Measurements from ENCODE around the gene TUBG1. TPM values are rescaled to one million over a fixed set of nuclear protein-coding genes. Genes with fewer than 3 reads are reported as not detected.
"Not testable (repeated sequence)": the region's sequence is repeated elsewhere in the genome, so short reads cannot be mapped to it uniquely, and the experiment has no call there.

Gene TUBG1
- total RNA-seq, 1 donor from 2014 or later, result 25.0 TPM

GRCh38 chr17:42653179-42654124 lies 44.0 kb downstream of the TUBG1 start:
- CTCF ChIA-PET, result no interaction called here
- no peaks in the 10 kb centered on the region for H3K36me3 Mint-ChIP-seq (ENCODE audit: low read depth)

GRCh38 chr17:42655528-42655927 lies 46.0 kb downstream of the TUBG1 start:
- no peak for ATAC-seq (ENCODE audit: low read depth)
- H3K4me3 Mint-ChIP-seq, result peak overlapping the region; percentile 39
- no peaks in the 10 kb centered on the region for H3K9me3 Mint-ChIP-seq
- no peak overlapping the region for H3K27ac Mint-ChIP-seq
- intact Hi-C loops (cut with micrococcal nuclease), result loop anchor here (5.0 kb wide), 1 partner anchor 48 kb away; the partner anchor contains the start of genes RETREG3 and TUBG1
- H3K4me1 Mint-ChIP-seq, result peaks cover 37% of the 10 kb centered on the region
- ChIA-PET CTCF (no interaction called here), POLR2A (no interaction called here)
- DNase-seq, result no peak
- TF ChIP-seq, protein P1, sequence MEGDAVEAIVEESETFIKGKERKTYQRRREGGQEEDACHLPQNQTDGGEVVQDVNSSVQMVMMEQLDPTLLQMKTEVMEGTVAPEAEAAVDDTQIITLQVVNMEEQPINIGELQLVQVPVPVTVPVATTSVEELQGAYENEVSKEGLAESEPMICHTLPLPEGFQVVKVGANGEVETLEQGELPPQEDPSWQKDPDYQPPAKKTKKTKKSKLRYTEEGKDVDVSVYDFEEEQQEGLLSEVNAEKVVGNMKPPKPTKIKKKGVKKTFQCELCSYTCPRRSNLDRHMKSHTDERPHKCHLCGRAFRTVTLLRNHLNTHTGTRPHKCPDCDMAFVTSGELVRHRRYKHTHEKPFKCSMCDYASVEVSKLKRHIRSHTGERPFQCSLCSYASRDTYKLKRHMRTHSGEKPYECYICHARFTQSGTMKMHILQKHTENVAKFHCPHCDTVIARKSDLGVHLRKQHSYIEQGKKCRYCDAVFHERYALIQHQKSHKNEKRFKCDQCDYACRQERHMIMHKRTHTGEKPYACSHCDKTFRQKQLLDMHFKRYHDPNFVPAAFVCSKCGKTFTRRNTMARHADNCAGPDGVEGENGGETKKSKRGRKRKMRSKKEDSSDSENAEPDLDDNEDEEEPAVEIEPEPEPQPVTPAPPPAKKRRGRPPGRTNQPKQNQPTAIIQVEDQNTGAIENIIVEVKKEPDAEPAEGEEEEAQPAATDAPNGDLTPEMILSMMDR (IDR thresholded peaks at IDR 0.05), result no peak
- H3K27me3 Mint-ChIP-seq, result peaks cover 19% of the 10 kb centered on the region
- no peaks in the 10 kb centered on the region for H3K36me3 Mint-ChIP-seq (ENCODE audit: low read depth)

More at GRCh38 chr17:42653179-42654124, 44.0 kb downstream of the TUBG1 start:
- H3K4me3 Mint-ChIP-seq, result no peak overlapping the region
- intact Hi-C loops (cut with micrococcal nuclease), result loop anchor here (5.0 kb wide), 1 partner anchor 36 kb away; no protein-coding TSS in a partner anchor
- DNase-seq (no peak), ATAC-seq (ENCODE audit: low read depth) (no peak)
- H3K27me3 Mint-ChIP-seq, result peaks cover 19% of the 10 kb centered on the region
- TF ChIP-seq, protein P1 (IDR thresholded peaks at IDR 0.05), result no peak
- POLR2A ChIA-PET, result interaction anchor here (1.6 kb wide), 1 partner anchor 16 kb away, joined by 3 read pairs; no protein-coding TSS in a partner anchor
- H3K27ac Mint-ChIP-seq, result no peak overlapping the region
- H3K4me1 Mint-ChIP-seq, result peaks cover 23% of the 10 kb centered on the region
- no peaks in the 10 kb centered on the region for H3K9me3 Mint-ChIP-seq

GRCh38 chr17:42657824-42658588 lies 48.5 kb downstream of the TUBG1 start:
- ChIA-PET POLR2A (interaction anchor here (0.7 kb wide), 1 partner anchor 115 kb away, joined by 7 read pairs; the partner anchor contains the start of gene VPS25), CTCF (no interaction called here)
- Mint-ChIP-seq H3K27me3 (peaks cover 17% of the 10 kb centered on the region), H3K4me1 (peaks cover 37% of the 10 kb centered on the region), H3K36me3 (ENCODE audit: low read depth) (no peaks in the 10 kb centered on the region), H3K27ac (peak overlapping the region; percentile 18), H3K9me3 (no peaks in the 10 kb centered on the region), H3K4me3 (peak overlapping the region; percentile 90)
- DNase-seq (no peak), ATAC-seq (ENCODE audit: low read depth) (no peak)
- TF ChIP-seq, protein P1 (IDR thresholded peaks at IDR 0.05), result no peak
- intact Hi-C loops (cut with micrococcal nuclease), result loop anchor here (2.0 to 5.0 kb wide), 2 partner anchors 19 to 51 kb away; partner anchors contain the start of genes PLEKHH3, RETREG3 and TUBG1

GRCh38 chr17:42659079-42659931 lies 49.8 kb downstream of the TUBG1 start, which contains the start of gene TUBG2:
TSS of gene TUBG2 (plus strand) at chr17:42659284. CDS start at chr17:42659504, 220 bp downstream.
- H3K4me1 Mint-ChIP-seq, result peaks cover 32% of the 10 kb centered on the region
- H3K27me3 Mint-ChIP-seq, result peaks cover 8% of the 10 kb centered on the region
- ATAC-seq (ENCODE audit: low read depth), result peak; percentile 84
- H3K4me3 Mint-ChIP-seq, result peak within 1 kb of the TSS; percentile 90
- peak within 1 kb of the TSS; percentile 74 for H3K27ac Mint-ChIP-seq
- TF ChIP-seq, protein P1 (IDR thresholded peaks at IDR 0.05), result no peak
- no peaks in the 10 kb centered on the region for H3K9me3 Mint-ChIP-seq
- H3K36me3 Mint-ChIP-seq (ENCODE audit: low read depth), result no peaks in the 10 kb centered on the region
- intact Hi-C loops (cut with micrococcal nuclease), result loop anchor here (2.0 to 5.0 kb wide), 2 partner anchors 17 to 52 kb away; partner anchors contain the start of genes PLEKHH3, RETREG3 and TUBG1
- ChIA-PET POLR2A (interaction anchor here (0.5 to 1.2 kb wide), 6 partner anchors 8 to 114 kb away, joined by 3 to 8 read pairs (median 4); partner anchors contain the start of gene VPS25), CTCF (interaction anchor here (1.0 to 1.1 kb wide), 3 partner anchors 15 to 82 kb away, joined by 3 to 5 read pairs (median 3); partner anchors contain the start of gene PSMC3IP)
- DNase-seq, result peak; percentile 68

- ATAC-seq (ENCODE audit: low read depth); CTCF ChIA-PET; H3K9me3 Mint-ChIP-seq; H3K27me3 Mint-ChIP-seq; DNase-seq; H3K27ac Mint-ChIP-seq; H3K36me3 Mint-ChIP-seq (ENCODE audit: low read depth): not testable (repeated sequence)
- intact Hi-C loops (cut with micrococcal nuclease), result loop anchor here (2.0 to 5.0 kb wide), 2 partner anchors 17 to 53 kb away; partner anchors contain the start of genes PLEKHH3, RETREG3 and TUBG1
- POLR2A ChIA-PET, result interaction anchor here (1.0 to 1.1 kb wide), 3 partner anchors 18 to 24 kb away, joined by 3 read pairs; no protein-coding TSS in a partner anchor
- Mint-ChIP-seq H3K4me3 (peak overlapping the region; percentile 90), H3K4me1 (peaks cover 32% of the 10 kb centered on the region)
These were observed 50.4 kb downstream of the TUBG1 start for GRCh38 chr17:42659932-42660274.

Measured in activated B cell treated with CpG ODN at 0.5 μM for 24 hours (primary cell).